Activated naive CD4-positive, alpha-beta T cell (primary cell): ENCODE data around the gene KAZN.
"Not testable (repeated sequence)": the region's sequence is repeated elsewhere in the genome, so short reads cannot be mapped to it uniquely, and the experiment has no call there.

ENCODE experiments used
- DNase-seq, 4 experiments: peaks; one replicate each; lab custom pipeline; 2025; lab: John Stamatoyannopoulos, UW

The KAZN gene

GRCh38 chr1:14957375-14958098 lies 359.1 kb downstream of the KAZN start:
- no peak for DNase-seq

GRCh38 chr1:14958249-14959058 lies 360.0 kb downstream of the KAZN start:
- no peak for DNase-seq

- no peak for DNase-seq
Observed at GRCh38 chr1:14959059-14959694, 360.7 kb downstream of the KAZN start.

GRCh38 chr1:14961661-14962267 lies 363.3 kb downstream of the KAZN start:
- DNase-seq: no peak

- DNase-seq: no peak
Observed at GRCh38 chr1:14962407-14962806, 363.9 kb downstream of the KAZN start.

- DNase-seq: not testable (repeated sequence)
Observed at GRCh38 chr1:14963791-14964710, 365.6 kb downstream of the KAZN start.

GRCh38 chr1:14964711-14965055 lies 366.2 kb downstream of the KAZN start:
- no peak for DNase-seq

- DNase-seq: no peak
Observed at GRCh38 chr1:14968251-14968851, 369.9 kb downstream of the KAZN start.

GRCh38 chr1:14969006-14969405 lies 370.5 kb downstream of the KAZN start:
- DNase-seq: no peak

- DNase-seq: no peak
Observed at GRCh38 chr1:14970115-14970798, 371.8 kb downstream of the KAZN start.

- DNase-seq: no peak
Observed at GRCh38 chr1:14970799-14971141, 372.3 kb downstream of the KAZN start.

- DNase-seq: no peak
Observed at GRCh38 chr1:14971221-14971620, 372.7 kb downstream of the KAZN start.

- DNase-seq: no peak
Observed at GRCh38 chr1:14972107-14972506, 373.6 kb downstream of the KAZN start.

GRCh38 chr1:14973773-14974172 lies 375.3 kb downstream of the KAZN start:
- no peak for DNase-seq

GRCh38 chr1:14974361-14974760 lies 375.9 kb downstream of the KAZN start:
- no peak for DNase-seq

GRCh38 chr1:14975119-14975518 lies 376.6 kb downstream of the KAZN start:
- no peak for DNase-seq

- DNase-seq: no peak
Observed at GRCh38 chr1:14976256-14976655, 377.8 kb downstream of the KAZN start.

- no peak for DNase-seq
Observed at GRCh38 chr1:14977338-14977931, 378.9 kb downstream of the KAZN start.

GRCh38 chr1:14980621-14981218 lies 382.2 kb downstream of the KAZN start:
- no peak for DNase-seq

GRCh38 chr1:14982029-14982428 lies 383.5 kb downstream of the KAZN start:
- no peak for DNase-seq
